ENCODE results near the gene TFIP11.

DNA sequence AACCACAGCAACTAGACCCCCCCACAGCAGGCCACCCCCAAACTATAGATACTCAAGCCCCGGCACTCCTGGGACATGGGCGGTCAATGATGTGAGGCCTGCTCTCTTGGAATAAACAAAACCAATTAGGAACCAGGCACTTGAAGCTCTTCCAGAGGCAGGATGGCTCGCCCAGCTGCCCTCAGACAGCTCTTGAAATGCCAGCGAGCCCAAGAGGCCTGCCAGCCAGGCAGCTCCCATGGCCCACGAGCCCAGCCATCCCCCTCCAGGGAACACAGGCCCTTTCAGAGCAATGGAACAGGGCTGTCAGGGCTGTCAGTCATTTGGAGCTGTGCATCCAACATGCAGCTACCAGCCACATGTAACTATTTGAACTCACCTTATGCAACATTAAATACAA is 34.0 kb upstream of the TFIP11 start:
- no peak for TF ChIP-seq RAD21 (IDR thresholded peaks at IDR 0.05)
- TF ChIP-seq, protein P1, sequence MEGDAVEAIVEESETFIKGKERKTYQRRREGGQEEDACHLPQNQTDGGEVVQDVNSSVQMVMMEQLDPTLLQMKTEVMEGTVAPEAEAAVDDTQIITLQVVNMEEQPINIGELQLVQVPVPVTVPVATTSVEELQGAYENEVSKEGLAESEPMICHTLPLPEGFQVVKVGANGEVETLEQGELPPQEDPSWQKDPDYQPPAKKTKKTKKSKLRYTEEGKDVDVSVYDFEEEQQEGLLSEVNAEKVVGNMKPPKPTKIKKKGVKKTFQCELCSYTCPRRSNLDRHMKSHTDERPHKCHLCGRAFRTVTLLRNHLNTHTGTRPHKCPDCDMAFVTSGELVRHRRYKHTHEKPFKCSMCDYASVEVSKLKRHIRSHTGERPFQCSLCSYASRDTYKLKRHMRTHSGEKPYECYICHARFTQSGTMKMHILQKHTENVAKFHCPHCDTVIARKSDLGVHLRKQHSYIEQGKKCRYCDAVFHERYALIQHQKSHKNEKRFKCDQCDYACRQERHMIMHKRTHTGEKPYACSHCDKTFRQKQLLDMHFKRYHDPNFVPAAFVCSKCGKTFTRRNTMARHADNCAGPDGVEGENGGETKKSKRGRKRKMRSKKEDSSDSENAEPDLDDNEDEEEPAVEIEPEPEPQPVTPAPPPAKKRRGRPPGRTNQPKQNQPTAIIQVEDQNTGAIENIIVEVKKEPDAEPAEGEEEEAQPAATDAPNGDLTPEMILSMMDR (IDR thresholded peaks at IDR 0.05; ENCODE audit: low read depth, low read length, missing input control): no peak

Measured in liver (tissue), 3 donors.